IMR-90 (cell line): Measurements from ENCODE around the gene ALG11. TPM values are rescaled to one million over a fixed set of nuclear protein-coding genes. Genes with fewer than 3 reads are reported as not detected.

Source experiments
- ATAC-seq: fragments of 200-7000 bp; cut with Tn5 transposase; 2 replicates; pipeline ENCODE4 v1.9.1; 2020; ENCODE audit warnings: low read depth, mild to moderate bottlenecking, moderate library complexity
- BruUV-seq: library from RNA; stranded (reverse); fragments of 400-500 nt; replicated peaks from 2 replicates; lab custom pipeline; 2021; lab: Mats Ljungman, UMichigan
- CTCF ChIA-PET: fragments of 300-600 bp; formaldehyde crosslinking; extraction: SDS; loops from one replicate; lab custom pipeline; 2021; ENCODE audit warnings: antibody characterized with exemption; lab: Yijun Ruan, JAX
- POLR2A ChIA-PET: fragments of 300-600 bp; sonication (Branson Sonifier 250); formaldehyde crosslinking; loops from one replicate; lab custom pipeline; 2022; ENCODE audit warnings: antibody characterized with exemption; ENCODE audit not compliant: unreplicated experiment; lab: Charles Lee
- DNase-seq: peaks from one replicate; pipeline ENCODE4 v3.0.0; 2013
- H2AFZ ChIP-seq: replicated peaks from 2 replicates; pipeline ENCODE3; 2013; ENCODE audit warnings: low read length, mild to moderate bottlenecking; ENCODE audit not compliant: poor library complexity
- H2AK5ac ChIP-seq: 2 replicates; pipeline ENCODE4 v1.6.1; 2013; ENCODE audit warnings: low read depth, low read length, inconsistent platforms
- H2AK9ac ChIP-seq: replicated peaks from 2 replicates; pipeline ENCODE3; 2013; ENCODE audit warnings: mild to moderate bottlenecking, low read depth, low read length, moderate library complexity; ENCODE audit not compliant: poor library complexity
- H2BK120ac ChIP-seq: 2 replicates; pipeline ENCODE4 v1.6.1; 2013; ENCODE audit warnings: low read depth, low read length, inconsistent platforms
- H2BK15ac ChIP-seq: 3 replicates; pipeline ENCODE4 v1.6.1; 2013; ENCODE audit warnings: low read depth, low read length, inconsistent platforms
- H2BK20ac ChIP-seq: 2 replicates; pipeline ENCODE4 v1.6.1; 2013; ENCODE audit warnings: low read depth, mild to moderate bottlenecking, inconsistent platforms, low read length, moderate library complexity
- H2BK5ac ChIP-seq: 2 replicates; pipeline ENCODE4 v1.6.1; 2013; ENCODE audit warnings: mild to moderate bottlenecking, low read depth, low read length, inconsistent platforms; ENCODE audit not compliant: poor library complexity, severe bottlenecking
- H3K14ac ChIP-seq: replicated peaks from 2 replicates; pipeline ENCODE4 v1.6.1; 2013; ENCODE audit warnings: low read depth, low read length, inconsistent platforms
- H3K18ac ChIP-seq: 2 replicates; pipeline ENCODE4 v1.6.1; 2013; ENCODE audit warnings: low read depth, low read length, control low read depth
- H3K23ac ChIP-seq: 2 replicates; pipeline ENCODE4 v1.6.1; 2013; ENCODE audit warnings: low read depth, low read length, inconsistent platforms
- H3K27ac ChIP-seq: 2 replicates; pipeline ENCODE4 v1.5.1; 2013; ENCODE audit warnings: mild to moderate bottlenecking, control low read depth, low read length; ENCODE audit not compliant: insufficient read depth
- H3K27me3 ChIP-seq: 2 replicates; pipeline ENCODE4 v1.6.1; 2013; ENCODE audit warnings: low read length; ENCODE audit not compliant: control insufficient read depth, insufficient read depth
- H3K36me3 ChIP-seq: 2 replicates; pipeline ENCODE4 v1.6.1; 2013; ENCODE audit warnings: low read length, mixed read lengths; ENCODE audit not compliant: control insufficient read depth, insufficient read depth
- H3K4ac ChIP-seq: 2 replicates; pipeline ENCODE4 v1.6.1; 2013; ENCODE audit warnings: low read depth, low read length, inconsistent platforms
- H3K4me1 ChIP-seq: 2 replicates; pipeline ENCODE4 v1.6.1; 2013; ENCODE audit warnings: low read length, mixed read lengths; ENCODE audit not compliant: control insufficient read depth, insufficient read depth
- H3K4me2 ChIP-seq: 2 replicates; pipeline ENCODE4 v1.6.1; 2013; ENCODE audit warnings: low read depth, mild to moderate bottlenecking, control low read depth, low read length, moderate library complexity
- H3K4me3 ChIP-seq: 2 replicates; pipeline ENCODE4 v1.5.1; 2013; ENCODE audit warnings: low read depth, mild to moderate bottlenecking, control low read depth, low read length, moderate library complexity; ENCODE audit not compliant: insufficient read depth
- H3K56ac ChIP-seq: 2 replicates; pipeline ENCODE4 v1.6.1; 2013; ENCODE audit warnings: low read length, inconsistent platforms; ENCODE audit not compliant: insufficient read depth; ENCODE audit errors: extremely low read depth
- H3K79me1 ChIP-seq, 2 experiments: 2 replicates each; pipeline ENCODE4 v1.6.1; 2013; ENCODE audit warnings: low read length in 2 of 2, inconsistent platforms in 1 of 2, low read depth in 1 of 2
- H3K9ac ChIP-seq: 2 replicates; pipeline ENCODE4 v1.6.1; 2013; ENCODE audit warnings: low read depth, low read length, control low read depth
- H3K9me1 ChIP-seq: 2 replicates; pipeline ENCODE4 v1.6.1; 2013; ENCODE audit warnings: low read length, inconsistent platforms; ENCODE audit not compliant: insufficient read depth
- H3K9me3 ChIP-seq: 2 replicates; pipeline ENCODE4 v1.6.1; 2013; ENCODE audit warnings: low read length; ENCODE audit not compliant: control insufficient read depth, insufficient read depth
- H4K20me1 ChIP-seq: 2 replicates; pipeline ENCODE4 v1.6.1; 2013; ENCODE audit warnings: low read length, inconsistent platforms; ENCODE audit not compliant: insufficient read depth
- H4K5ac ChIP-seq: 2 replicates; pipeline ENCODE4 v1.6.1; 2013; ENCODE audit warnings: mild to moderate bottlenecking, low read depth, low read length, control low read depth
- H4K8ac ChIP-seq, 2 experiments: 2 replicates each; pipeline ENCODE4 v1.6.1; 2013; ENCODE audit warnings: low read depth in 2 of 2, low read length in 2 of 2, control low read depth in 1 of 2, inconsistent platforms in 1 of 2
- H4K91ac ChIP-seq: 2 replicates; pipeline ENCODE4 v1.6.1; 2013; ENCODE audit warnings: low read depth, low read length, inconsistent platforms; ENCODE audit not compliant: insufficient read depth
- BHLHE40 ChIP-seq: fragments of 150-350 bp; IDR thresholded peaks from 2 replicates; pipeline ENCODE4 v1.6.1; 2016; ENCODE audit warnings: mild to moderate bottlenecking, low read depth, low read length
- CEBPB ChIP-seq: IDR thresholded peaks from 2 replicates; pipeline ENCODE4 v1.6.1; 2012; ENCODE audit warnings: low read depth, low read length, improper control_type of control experiment
- CHD1 ChIP-seq: IDR thresholded peaks from 2 replicates; pipeline ENCODE4 v1.6.1; 2012; ENCODE audit warnings: low read depth, low read length, improper control_type of control experiment
- CTCF ChIP-seq: conservative IDR thresholded peaks from 2 replicates; pipeline ENCODE4 v1.5.1; 2012; ENCODE audit warnings: mild to moderate bottlenecking, low read depth, low read length, improper control_type of control experiment
- ELK1 ChIP-seq: fragments of 150-350 bp; IDR thresholded peaks from 2 replicates; pipeline ENCODE4 v1.6.1; 2016; ENCODE audit warnings: low read depth, mild to moderate bottlenecking, low read length, moderate library complexity, borderline replicate concordance
- MAFK ChIP-seq: IDR thresholded peaks from 2 replicates; pipeline ENCODE4 v1.6.1; 2012; ENCODE audit warnings: low read depth, low read length, improper control_type of control experiment
- MAZ ChIP-seq: IDR thresholded peaks from 2 replicates; pipeline ENCODE4 v1.6.1; 2012; ENCODE audit warnings: low read depth, mild to moderate bottlenecking, low read length, improper control_type of control experiment, moderate library complexity, borderline replicate concordance
- NFE2L2 ChIP-seq: fragments of 150-350 bp; IDR thresholded peaks from 2 replicates; pipeline ENCODE4 v1.6.1; 2016; ENCODE audit warnings: low read depth, mild to moderate bottlenecking, low read length
- POLR2A ChIP-seq: IDR thresholded peaks from 2 replicates; pipeline ENCODE4 v1.6.1; 2012; ENCODE audit warnings: mild to moderate bottlenecking, low read depth, low read length
- RAD21 ChIP-seq: IDR thresholded peaks from 2 replicates; pipeline ENCODE4 v1.6.1; 2012; ENCODE audit warnings: low read length, improper control_type of control experiment
- RCOR1 ChIP-seq: IDR thresholded peaks from 2 replicates; pipeline ENCODE4 v1.6.1; 2012; ENCODE audit warnings: mild to moderate bottlenecking, low read length, improper control_type of control experiment; ENCODE audit not compliant: insufficient replicate concordance
- SMC3 ChIP-seq: fragments of 150-350 bp; IDR thresholded peaks from 2 replicates; pipeline ENCODE4 v1.6.1; 2016; ENCODE audit warnings: low read depth, mild to moderate bottlenecking, antibody characterized with exemption, low read length, moderate library complexity
- WGBS, 2 experiments: methylation state at CpG; one replicate each; pipeline versions ENCODE4 v1.1.5 to v1.1.7; 2013; ENCODE audit warnings: missing lambda C conversion rate in 2 of 2; ENCODE audit not compliant: insufficient read length in 1 of 2; ENCODE audit errors: extremely low coverage in 2 of 2; 5-methylcytosine and 5-hydroxymethylcytosine counted together
- dilution Hi-C: fragments of 300-500 bp; cut with HindIII; formaldehyde crosslinking; loops from one replicate; pipeline ENCODE4 v1.14.3; 2018; ENCODE audit warnings: low sequenced_read_pairs; ENCODE audit not compliant: unreplicated experiment
- in situ Hi-C: fragments of 300-500 bp; cut with MboI; formaldehyde crosslinking; loops from 3 replicates; pipeline ENCODE4 v1.14.3; 2019; ENCODE audit warnings: low sequenced_read_pairs, inconsistent platforms, mixed read lengths
- intact Hi-C: fragments of 100-400 bp; cut with micrococcal nuclease; formaldehyde crosslinking; loops from 2 replicates; pipeline ENCODE4 v1.10.0; 2022
- polyA plus RNA-seq, 3 experiments: library from polyadenylated mRNA; depleted of rRNA; stranded (reverse); fragments of >200 nt; gene quantifications; 2 replicates each; pipeline ENCODE4 v1.2.3, GENCODE V29; 2012; ENCODE audit warnings: low replicate concordance in 1 of 3
- total RNA-seq: library from RNA; depleted of rRNA; stranded (reverse); fragments of >200 nt; gene quantifications from 2 replicates; pipeline ENCODE4 v1.2.3, GENCODE V29; 2012
- TF ChIP-seq, protein P1 (sequence below): fragments of 150-350 bp; IDR thresholded peaks from 2 replicates; pipeline ENCODE4 v1.6.1; 2017; ENCODE audit warnings: mild to moderate bottlenecking, antibody characterized with exemption, low read length, low read depth

ALG11 gene
- total and polyA plus RNA-seq, 2 of the 4 experiments (the other 2 are of a cell fraction), result 10.0 to 12.7 TPM

- ChIA-PET POLR2A (no interaction called here), CTCF (no interaction called here)
- Histone ChIP-seq H4K5ac (no peak overlapping the region), H3K18ac (no peak overlapping the region), H4K8ac (no peak overlapping the region), H3K4me1 (peaks cover 2% of the 10 kb centered on the region; the same call in 1 of the 2 replicates), H3K4ac (no peak overlapping the region), H3K9ac (no peak overlapping the region), H2AFZ (no peak overlapping the region), H3K79me1 (no peaks in the 10 kb centered on the region), H3K9me1 (no peaks in the 10 kb centered on the region), H3K56ac (no peak overlapping the region), H3K4me2 (no peak overlapping the region), H2BK120ac (no peak overlapping the region), H4K20me1 (no peaks in the 10 kb centered on the region), H2BK15ac (no peak overlapping the region), H3K27me3 (peaks cover 3% of the 10 kb centered on the region; the same call in 1 of the 2 replicates), H2BK20ac (no peak overlapping the region), H3K27ac (no peak overlapping the region), H3K36me3 (no peaks in the 10 kb centered on the region), H2AK9ac (no peak overlapping the region), H3K23ac (no peak overlapping the region), H2BK5ac (no peak overlapping the region), H3K14ac (no peak overlapping the region), H4K91ac (no peak overlapping the region), H3K9me3 (no peaks in the 10 kb centered on the region), H3K4me3 (no peak overlapping the region), H2AK5ac (no peak overlapping the region)
- intact Hi-C loops, result no loop called here
- dilution Hi-C loops, result no loop called here
- no TSS peak for BruUV-seq
- in situ Hi-C loops, result no loop called here
- ATAC-seq, result no peak
- DNase-seq, result no peak
- TF ChIP-seq NFE2L2 (no peak), BHLHE40 (no peak), POLR2A (no peak), CHD1 (no peak), CTCF (no peak), ELK1 (no peak), RAD21 (no peak), MAZ (no peak), MAFK (no peak), RCOR1 (no peak), CEBPB (peak; percentile 18; the same call in 1 of the 2 replicates), SMC3 (no peak)
- TF ChIP-seq, protein P1, sequence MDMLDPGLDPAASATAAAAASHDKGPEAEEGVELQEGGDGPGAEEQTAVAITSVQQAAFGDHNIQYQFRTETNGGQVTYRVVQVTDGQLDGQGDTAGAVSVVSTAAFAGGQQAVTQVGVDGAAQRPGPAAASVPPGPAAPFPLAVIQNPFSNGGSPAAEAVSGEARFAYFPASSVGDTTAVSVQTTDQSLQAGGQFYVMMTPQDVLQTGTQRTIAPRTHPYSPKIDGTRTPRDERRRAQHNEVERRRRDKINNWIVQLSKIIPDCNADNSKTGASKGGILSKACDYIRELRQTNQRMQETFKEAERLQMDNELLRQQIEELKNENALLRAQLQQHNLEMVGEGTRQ, result peak; percentile 65; the same call in 1 of the 2 replicates
- WGBS, 2 experiments, result 60% methylated on average over 1 of the region's 5 CpGs; no CpG with 5 or more reads in 1 of the 2 experiments
These were observed 33.2 kb upstream of the ALG11 start for GRCh38 chr13:51978796-51979556.
